MG63 (cell line): ENCODE results near the gene BABAM1. TPM values are rescaled to one million over a fixed set of nuclear protein-coding genes. Genes with fewer than 3 reads are reported as not detected.
A peak's percentile ranks its signal among the peaks of the same experiment; 100 is the strongest.

Experiments
- DNase-seq: peaks from one replicate; pipeline ENCODE4 v3.0.0-alpha.2; 2020
- H3K27me3 ChIP-seq: fragments of 250-450 bp; sonication (Bioruptor Pico); 2 replicates; pipeline ENCODE4 v1.5.1; 2020; ENCODE audit warnings: mild to moderate bottlenecking, moderate library complexity
- H3K36me3 ChIP-seq: fragments of 250-450 bp; sonication (Bioruptor Pico); 2 replicates; pipeline ENCODE4 v1.5.1; 2020; ENCODE audit warnings: mild to moderate bottlenecking, moderate library complexity
- H3K4me3 ChIP-seq: fragments of 250-450 bp; sonication (Bioruptor Pico); 2 replicates; pipeline ENCODE4 v1.5.1; 2020; ENCODE audit warnings: mild to moderate bottlenecking, moderate library complexity
- H3K9me3 ChIP-seq: fragments of 250-450 bp; sonication (Bioruptor Pico); 2 replicates; pipeline ENCODE4 v1.5.1; 2020; ENCODE audit warnings: mild to moderate bottlenecking, moderate library complexity
- total RNA-seq: library from RNA; depleted of rRNA; stranded (reverse); fragments of >200 nt; shearing (Covaris generic); gene quantifications from 2 replicates; pipeline ENCODE4 v1.2.3, GENCODE V29; 2014; ENCODE audit warnings: low replicate concordance

Gene BABAM1
- total RNA-seq, 1 experiment from 2014 or later = 112 TPM

GRCh38 chr19:17304386-17305215 is 37.4 kb downstream of the BABAM1 start:
- Histone ChIP-seq H3K36me3 (no peaks in the 10 kb centered on the region), H3K27me3 (no peaks in the 10 kb centered on the region), H3K4me3 (no peak overlapping the region), H3K9me3 (no peaks in the 10 kb centered on the region)
- DNase-seq = no peak

DNA sequence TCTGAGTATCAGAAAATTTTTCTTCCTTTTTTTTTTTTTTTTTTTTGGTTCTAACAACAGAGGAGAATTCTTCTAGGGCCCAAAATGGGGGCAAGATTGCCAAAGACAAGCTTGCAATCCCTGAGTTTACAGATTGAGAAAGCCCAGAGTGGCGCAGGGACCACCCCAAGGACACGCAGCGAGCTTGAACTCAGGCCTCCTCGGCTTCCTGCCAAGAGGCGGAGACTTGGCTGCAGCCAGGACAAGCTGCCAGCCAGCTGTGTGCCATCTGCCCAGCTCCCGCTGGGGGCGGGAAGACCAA is 37.9 kb downstream of the BABAM1 start:
- H3K4me3 ChIP-seq = peak overlapping the region; percentile 80
- no peaks in the 10 kb centered on the region for H3K27me3 ChIP-seq
- no peaks in the 10 kb centered on the region for H3K9me3 ChIP-seq
- no peak for DNase-seq
- no peaks in the 10 kb centered on the region; the same call in 1 of the 2 replicates for H3K36me3 ChIP-seq

DNA sequence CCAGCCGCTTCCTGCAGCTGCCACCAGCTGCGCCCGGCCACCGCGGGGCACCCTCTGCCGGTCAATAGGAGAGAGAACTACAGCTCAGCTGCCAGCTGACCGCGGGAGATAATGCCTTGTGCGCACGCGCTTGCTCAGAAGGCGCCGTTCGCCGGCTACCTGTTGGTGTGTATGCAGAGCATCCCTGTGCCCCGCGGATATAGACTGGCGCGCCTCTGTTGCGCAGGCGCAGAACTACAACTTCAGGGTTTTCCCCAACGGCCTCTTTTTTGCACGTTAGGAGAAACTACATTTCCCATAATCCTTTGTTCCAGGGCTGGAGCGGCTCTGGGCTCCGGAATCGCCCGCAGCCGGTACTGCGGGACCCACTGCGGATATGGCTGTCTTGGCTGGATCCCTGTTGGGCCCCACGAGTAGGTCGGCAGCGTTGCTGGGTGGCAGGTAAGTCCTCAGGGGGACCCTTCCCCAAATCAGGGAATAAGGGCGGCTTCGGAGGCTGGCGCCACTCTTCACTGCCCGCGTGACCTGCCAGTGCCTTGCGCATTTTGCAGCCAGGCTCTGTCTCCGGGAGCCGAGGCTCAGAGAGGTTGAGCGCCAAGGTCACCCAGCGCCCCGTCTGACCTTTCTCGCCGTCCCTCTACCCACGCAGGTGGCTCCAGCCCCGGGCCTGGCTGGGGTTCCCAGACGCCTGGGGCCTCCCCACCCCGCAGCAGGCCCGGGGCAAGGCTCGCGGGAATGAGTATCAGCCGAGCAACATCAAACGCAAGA is 38.5 kb downstream of the BABAM1 start, which contains the start of gene MRPL34:
Gene MRPL34, plus strand, starts transcription at position 356 of the 768 bp plus-strand sequence. Its CDS starts 21 bp downstream, at position 377.
- Histone ChIP-seq H3K27me3 (no peaks in the 10 kb centered on the region), H3K36me3 (peaks cover 3% of the 10 kb centered on the region; the same call in 1 of the 2 replicates), H3K9me3 (no peaks in the 10 kb centered on the region), H3K4me3 (peak within 1 kb of the TSS; percentile 80)
- peak; percentile 100 for DNase-seq

DNA sequence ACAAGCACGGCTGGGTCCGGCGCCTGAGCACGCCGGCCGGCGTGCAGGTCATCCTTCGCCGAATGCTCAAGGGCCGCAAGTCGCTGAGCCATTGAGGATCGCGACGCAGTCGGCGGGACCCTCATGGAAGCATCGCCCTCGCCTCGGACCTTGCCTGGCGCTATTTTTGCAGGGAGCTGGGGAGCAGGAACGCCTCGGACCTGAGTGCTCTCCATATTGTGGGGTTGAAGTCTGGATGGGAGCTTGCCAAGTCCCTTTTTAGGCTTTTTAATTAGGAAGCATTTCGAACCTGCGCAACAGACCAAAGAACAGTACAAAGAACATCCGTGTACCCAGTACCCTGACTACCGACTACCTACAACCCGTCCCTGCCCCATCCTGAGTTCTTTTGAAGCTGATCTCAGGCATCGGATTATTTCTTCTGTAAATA is 39.1 kb downstream of the BABAM1 start:
- no peaks in the 10 kb centered on the region for H3K27me3 ChIP-seq
- H3K9me3 ChIP-seq = no peaks in the 10 kb centered on the region
- H3K4me3 ChIP-seq = peak overlapping the region; percentile 80
- H3K36me3 ChIP-seq = peaks cover 9% of the 10 kb centered on the region
- DNase-seq = no peak

GRCh38 chr19:17307876-17308377 is 40.7 kb downstream of the BABAM1 start:
- Histone ChIP-seq H3K4me3 (no peak overlapping the region), H3K9me3 (no peaks in the 10 kb centered on the region), H3K27me3 (no peaks in the 10 kb centered on the region), H3K36me3 (peaks cover 18% of the 10 kb centered on the region)
- DNase-seq = no peak

DNA sequence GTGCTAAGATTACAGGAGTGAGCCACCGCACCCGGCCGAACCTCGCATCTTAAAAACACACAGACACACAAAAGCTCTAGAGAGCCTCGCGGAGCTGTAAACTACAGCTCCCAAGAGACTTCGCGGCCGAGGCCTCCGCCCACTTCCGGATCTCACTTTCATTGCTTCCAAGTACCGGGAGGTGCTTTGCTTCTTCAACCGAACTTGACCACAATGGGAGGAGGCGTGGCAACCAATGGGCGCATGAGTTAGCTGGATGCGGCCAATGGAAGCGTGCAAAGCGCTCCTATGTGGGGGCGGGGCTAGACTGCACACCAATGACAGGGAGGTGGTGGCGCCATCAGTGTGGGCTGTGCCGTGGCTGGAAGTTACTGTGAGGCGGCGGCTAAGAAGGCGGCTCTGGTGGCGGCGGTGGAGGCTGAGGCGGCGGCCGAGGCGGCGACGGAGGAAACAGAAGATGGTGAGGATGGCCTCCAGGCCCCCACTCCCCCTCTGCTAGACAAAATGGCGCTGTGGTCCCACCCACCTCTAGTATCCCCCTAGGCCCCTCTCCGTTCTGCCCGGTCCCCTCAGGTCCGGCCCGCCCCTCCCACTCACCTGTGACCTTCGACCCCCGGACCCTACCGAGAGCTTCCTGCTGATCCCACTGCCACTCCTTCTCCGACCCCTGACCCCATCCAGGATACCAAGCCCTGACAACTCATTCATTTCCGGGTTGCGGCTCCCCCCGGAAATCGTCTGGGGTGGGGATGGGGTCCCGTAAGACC is 42.1 kb downstream of the BABAM1 start, which contains the start of gene DDA1:
Gene DDA1, plus strand, starts transcription at position 366 of the 767 bp plus-strand sequence. Its CDS starts 92 bp downstream, at position 458.
- DNase-seq = peak; percentile 100
- H3K27me3 ChIP-seq = no peaks in the 10 kb centered on the region
- peaks cover 27% of the 10 kb centered on the region for H3K36me3 ChIP-seq
- H3K4me3 ChIP-seq = peak within 1 kb of the TSS; percentile 77
- H3K9me3 ChIP-seq = no peaks in the 10 kb centered on the region

DNA sequence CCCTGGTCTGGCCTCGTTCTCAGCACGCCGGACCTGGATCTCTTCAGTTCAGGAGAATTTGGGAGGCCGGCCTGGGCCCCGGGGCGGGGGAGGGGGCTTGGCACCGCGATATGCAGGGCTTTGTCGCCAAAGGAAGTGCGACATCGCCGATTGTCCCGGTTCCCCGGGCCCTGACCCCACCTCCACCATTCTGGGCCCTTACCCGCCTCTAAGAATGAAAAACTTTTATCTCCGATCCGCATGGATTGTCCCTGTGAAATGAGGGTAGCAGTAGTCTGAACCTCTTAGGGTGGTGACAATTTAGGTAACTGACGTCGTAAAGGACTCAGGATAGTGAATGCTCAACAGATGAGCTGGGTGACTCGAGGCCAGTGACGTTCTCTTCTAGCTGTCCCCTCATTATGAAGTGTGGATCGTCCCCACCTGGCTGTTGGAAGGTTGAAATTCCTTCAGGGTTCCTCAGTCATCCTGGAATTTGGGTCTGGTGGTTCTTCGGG is 42.8 kb downstream of the BABAM1 start:
- no peak for DNase-seq
- Histone ChIP-seq H3K36me3 (peaks cover 32% of the 10 kb centered on the region), H3K4me3 (peak overlapping the region; percentile 77), H3K27me3 (no peaks in the 10 kb centered on the region), H3K9me3 (no peaks in the 10 kb centered on the region)

GRCh38 chr19:17311455-17312188 is 44.4 kb downstream of the BABAM1 start:
- Histone ChIP-seq H3K9me3 (no peaks in the 10 kb centered on the region), H3K27me3 (no peaks in the 10 kb centered on the region), H3K4me3 (no peak overlapping the region), H3K36me3 (peaks cover 45% of the 10 kb centered on the region)
- DNase-seq = peak; percentile 24

DNA sequence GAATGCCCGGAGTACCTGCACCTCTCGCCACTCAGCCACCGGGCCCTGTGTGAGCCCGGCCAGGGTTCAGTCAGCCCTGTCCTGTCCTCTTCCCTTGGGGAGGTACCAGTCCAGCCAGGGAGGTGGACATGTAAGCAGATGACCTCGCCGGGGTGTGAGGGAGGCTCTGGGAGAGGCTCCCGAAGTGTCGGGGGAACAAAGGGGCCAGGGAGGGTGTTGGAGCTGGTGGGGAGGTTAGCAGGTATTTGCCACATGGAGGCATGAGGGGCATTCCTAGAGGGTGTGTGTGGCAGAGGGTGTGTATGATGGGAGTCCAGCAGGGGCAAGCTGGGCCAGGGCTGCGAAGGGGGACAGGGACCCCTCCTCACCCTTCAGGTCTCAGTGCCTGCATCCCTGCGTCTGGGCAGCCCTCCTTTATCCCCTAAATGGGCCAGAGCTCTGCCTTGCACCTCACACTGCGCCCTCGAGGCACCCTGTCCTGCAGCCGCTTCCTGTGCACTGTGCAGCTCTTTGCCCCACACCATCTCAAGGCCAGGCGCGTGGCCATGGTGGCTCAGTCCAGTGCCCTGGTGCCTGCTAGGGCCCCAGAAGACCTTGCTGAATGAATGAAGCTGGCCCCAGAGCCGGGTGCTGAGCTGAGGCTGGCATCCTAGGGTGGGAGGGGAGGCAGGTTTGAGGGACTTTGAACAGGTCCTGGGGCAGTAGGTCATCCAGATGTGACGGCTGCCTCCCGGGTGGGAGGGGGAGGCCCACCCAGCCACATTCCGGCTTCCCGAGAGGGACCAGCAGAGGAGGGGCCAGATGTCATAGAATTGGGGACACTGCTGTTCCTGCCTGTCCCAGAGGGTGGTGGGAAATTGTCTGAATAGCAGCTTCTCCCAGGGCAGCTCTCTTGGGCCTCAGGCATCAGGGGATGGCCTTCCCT is 45.2 kb downstream of the BABAM1 start:
- no peaks in the 10 kb centered on the region for H3K9me3 ChIP-seq
- H3K36me3 ChIP-seq = peaks cover 51% of the 10 kb centered on the region
- DNase-seq = no peak
- no peak overlapping the region for H3K4me3 ChIP-seq
- H3K27me3 ChIP-seq = no peaks in the 10 kb centered on the region

GRCh38 chr19:17314007-17314593 is 46.9 kb downstream of the BABAM1 start:
- Histone ChIP-seq H3K4me3 (no peak overlapping the region), H3K27me3 (no peaks in the 10 kb centered on the region), H3K9me3 (no peaks in the 10 kb centered on the region), H3K36me3 (peaks cover 60% of the 10 kb centered on the region)
- DNase-seq = no peak

GRCh38 chr19:17318966-17319365 is 51.7 kb downstream of the BABAM1 start:
- Histone ChIP-seq H3K27me3 (no peaks in the 10 kb centered on the region), H3K4me3 (no peak overlapping the region)

DNA sequence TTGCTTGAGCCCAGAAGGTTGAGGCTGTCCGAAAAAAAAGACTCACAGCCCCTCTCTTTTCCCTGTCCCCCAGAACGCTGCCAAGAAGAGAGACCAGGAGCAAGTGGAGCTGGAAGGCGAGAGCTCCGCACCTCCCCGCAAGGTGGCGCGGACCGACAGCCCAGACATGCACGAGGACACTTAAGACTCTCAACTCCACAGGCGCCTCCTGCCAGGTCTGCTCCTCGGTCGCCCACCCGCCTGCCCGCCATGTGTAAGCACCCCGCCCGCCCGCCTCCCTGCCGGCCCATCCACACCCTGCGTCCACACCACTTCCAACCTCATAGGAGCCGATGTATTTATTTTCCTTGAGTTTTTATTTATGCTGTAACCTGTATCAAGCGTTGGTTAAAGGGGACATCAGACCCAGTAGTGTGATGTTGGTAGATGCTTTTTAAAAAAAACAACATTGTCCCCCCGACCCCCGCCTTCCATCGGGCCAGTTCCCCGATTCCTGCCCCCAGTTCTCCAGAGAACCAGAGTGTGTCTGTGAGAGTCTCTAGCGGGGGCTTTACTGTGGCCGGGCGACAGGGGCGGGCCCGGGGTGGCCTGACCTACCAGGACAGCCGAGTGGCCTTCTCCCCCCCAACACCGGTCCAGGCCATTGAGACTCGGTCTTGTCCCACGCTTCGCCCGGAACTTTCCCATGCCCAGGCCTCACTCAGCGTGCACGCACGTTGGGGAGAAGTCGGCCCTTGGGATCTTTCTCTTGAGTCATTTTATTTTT is 52.4 kb downstream of the BABAM1 start:
- H3K36me3 ChIP-seq = peaks cover 47% of the 10 kb centered on the region

More at GRCh38 chr19:17318966-17319365, 51.7 kb downstream of the BABAM1 start:
- Histone ChIP-seq H3K36me3 (peaks cover 54% of the 10 kb centered on the region), H3K9me3 (no peaks in the 10 kb centered on the region)
- DNase-seq = no peak

GRCh38 chr19:17320435-17320834 is 53.2 kb downstream of the BABAM1 start:
- H3K27me3 ChIP-seq = no peaks in the 10 kb centered on the region
- DNase-seq = no peak

More for the DNA sequence above, 52.4 kb downstream of the BABAM1 start:
- no peaks in the 10 kb centered on the region for H3K27me3 ChIP-seq
- no peak overlapping the region for H3K4me3 ChIP-seq
- H3K9me3 ChIP-seq = no peaks in the 10 kb centered on the region
- DNase-seq = no peak

More at GRCh38 chr19:17320435-17320834, 53.2 kb downstream of the BABAM1 start:
- H3K4me3 ChIP-seq = no peak overlapping the region
- H3K9me3 ChIP-seq = no peaks in the 10 kb centered on the region
- H3K36me3 ChIP-seq = peaks cover 44% of the 10 kb centered on the region
